Caco-2 (cell line): ENCODE measurements around the gene PROSER3. TPM values are rescaled to one million over a fixed set of nuclear protein-coding genes. Genes with fewer than 3 reads are reported as not detected.
A peak's percentile ranks its signal among the peaks of the same experiment; 100 is the strongest.

ENCODE experiments used
- BruUV-seq: library from RNA; stranded (reverse); fragments of 400-500 nt; replicated peaks from 2 replicates; lab custom pipeline; 2021; lab: Mats Ljungman, UMichigan
- CTCF ChIA-PET: fragments of 300-600 bp; sonication (Branson Sonifier 250); formaldehyde crosslinking; loops from one replicate; lab custom pipeline; 2022; ENCODE audit warnings: antibody characterized with exemption; lab: Charles Lee
- POLR2A ChIA-PET: fragments of 300-600 bp; sonication (Branson Sonifier 250); formaldehyde crosslinking; loops from one replicate; lab custom pipeline; 2022; ENCODE audit warnings: antibody characterized with exemption; lab: Charles Lee
- DNase-seq, 2 experiments: peaks; one replicate each; pipeline versions ENCODE4 v3.0.0 to v3.0.0-alpha.2; 2020 to 2022
- H3K27me3 ChIP-seq: replicated peaks from 2 replicates; pipeline ENCODE4 v1.6.0; 2011; ENCODE audit warnings: low read length; ENCODE audit not compliant: control insufficient read depth, insufficient read depth
- H3K36me3 ChIP-seq: 2 replicates; pipeline ENCODE4 v1.5.1; 2011; ENCODE audit warnings: low read length; ENCODE audit not compliant: control insufficient read depth, insufficient read depth
- H3K4me1 ChIP-seq: fragments of 250-450 bp; sonication (Bioruptor Pico); 2 replicates; pipeline ENCODE4 v1.5.1; 2020; ENCODE audit warnings: mild to moderate bottlenecking
- H3K4me3 ChIP-seq: 2 replicates; pipeline ENCODE4 v1.5.1; 2011; ENCODE audit warnings: low read depth, mild to moderate bottlenecking, control low read depth, low read length
- H3K9me3 ChIP-seq: fragments of 250-450 bp; sonication (Bioruptor Pico); 2 replicates; pipeline ENCODE4 v1.5.1; 2020; ENCODE audit warnings: mild to moderate bottlenecking, moderate library complexity
- H3K27ac Mint-ChIP-seq: one replicate; pipeline ENCODE4 v1.8.0; 2022; ENCODE audit warnings: mixed read lengths; ENCODE audit not compliant: unreplicated experiment
- H3K27me3 Mint-ChIP-seq: one replicate; pipeline ENCODE4 v1.8.0; 2022; ENCODE audit warnings: mixed read lengths; ENCODE audit not compliant: insufficient read depth, unreplicated experiment
- H3K36me3 Mint-ChIP-seq: one replicate; pipeline ENCODE4 v1.8.0; 2022; ENCODE audit warnings: mild to moderate bottlenecking, mixed read lengths; ENCODE audit not compliant: insufficient read depth, unreplicated experiment
- H3K4me1 Mint-ChIP-seq: one replicate; pipeline ENCODE4 v1.8.0; 2022; ENCODE audit warnings: low read depth, mixed read lengths; ENCODE audit not compliant: unreplicated experiment
- H3K4me3 Mint-ChIP-seq: one replicate; pipeline ENCODE4 v1.8.0; 2022; ENCODE audit warnings: mild to moderate bottlenecking, moderate library complexity, mixed read lengths; ENCODE audit not compliant: unreplicated experiment
- H3K9me3 Mint-ChIP-seq: one replicate; pipeline ENCODE4 v1.8.0; 2022; ENCODE audit warnings: mixed read lengths; ENCODE audit not compliant: unreplicated experiment
- intact Hi-C: fragments of 100-400 bp; cut with micrococcal nuclease; formaldehyde crosslinking; loops from one replicate; pipeline ENCODE4 v1.10.0; 2022; ENCODE audit not compliant: unreplicated experiment
- total RNA-seq: library from RNA; stranded (reverse); gene quantifications from 2 replicates; pipeline ENCODE4 v1.2.3, GENCODE V29; 2022
- TF ChIP-seq, protein P1 (sequence below), 2 experiments: fragments of 200-600 bp in 1 of 2; IDR thresholded peaks; 1 replicate in 1 of 2; 2 replicates in 1 of 2; pipeline versions ENCODE4 v1.5.1 to v1.8.0; 2011 to 2022; ENCODE audit warnings: antibody characterized with exemption in 1 of 2, control low read depth in 1 of 2, inconsistent platforms in 1 of 2, low read depth in 1 of 2, low read length in 1 of 2, mild to moderate bottlenecking in 1 of 2, moderate library complexity in 1 of 2; ENCODE audit not compliant: insufficient read depth in 1 of 2, severe bottlenecking in 1 of 2, unreplicated experiment in 1 of 2

Gene PROSER3
- total RNA-seq, 1 experiment from 2014 or later, result 34.6 TPM

DNA sequence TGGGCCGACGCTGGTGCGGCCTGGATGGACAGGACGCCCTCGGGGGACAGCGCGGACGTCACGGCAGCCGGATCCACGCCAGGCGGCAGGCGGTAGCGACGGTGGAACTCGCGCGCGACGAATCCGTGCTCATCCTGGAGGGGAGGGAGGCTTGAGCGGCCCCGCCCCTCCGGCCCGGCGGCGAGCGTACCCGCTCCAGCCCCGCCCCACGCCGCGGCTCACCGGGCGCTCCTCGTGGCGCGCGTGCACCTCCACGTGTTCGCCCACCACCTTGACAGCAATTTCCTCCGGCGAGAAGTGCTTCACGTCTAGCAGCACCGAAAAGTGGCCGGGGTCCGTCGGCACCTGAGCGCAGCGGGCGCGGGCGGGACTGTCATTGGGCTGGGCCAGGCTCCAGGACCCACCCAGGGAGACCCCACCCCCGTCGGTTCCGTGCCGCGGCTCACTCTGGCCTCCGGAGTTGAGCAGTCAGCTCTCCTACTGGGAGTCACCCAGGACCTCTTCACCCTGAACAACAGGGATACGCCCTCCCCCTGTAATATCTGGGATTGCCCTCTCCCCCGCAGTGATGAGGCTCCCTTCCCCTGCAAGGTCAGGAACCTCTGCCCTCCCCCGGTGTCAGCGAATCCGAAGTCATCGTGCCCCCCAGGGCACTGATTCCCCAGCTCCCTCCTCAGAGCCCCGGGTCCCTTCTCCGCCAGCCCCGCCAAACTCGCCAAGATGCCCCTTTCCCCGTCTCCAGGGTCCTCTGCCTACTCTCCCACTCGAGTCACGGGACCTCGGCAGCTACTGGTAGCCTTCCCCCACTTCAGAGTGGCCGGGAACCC lies 2.2 kb upstream of the PROSER3 start:
- DNase-seq, result no peak
- POLR2A ChIA-PET, result no interaction called here
- Histone ChIP-seq H3K4me1 (peaks cover 6% of the 10 kb centered on the region), H3K36me3 (no peaks in the 10 kb centered on the region), H3K27me3 (no peaks in the 10 kb centered on the region), H3K9me3 (no peaks in the 10 kb centered on the region), H3K4me3 (peak overlapping the region; percentile 27)
- TF ChIP-seq, protein P1, sequence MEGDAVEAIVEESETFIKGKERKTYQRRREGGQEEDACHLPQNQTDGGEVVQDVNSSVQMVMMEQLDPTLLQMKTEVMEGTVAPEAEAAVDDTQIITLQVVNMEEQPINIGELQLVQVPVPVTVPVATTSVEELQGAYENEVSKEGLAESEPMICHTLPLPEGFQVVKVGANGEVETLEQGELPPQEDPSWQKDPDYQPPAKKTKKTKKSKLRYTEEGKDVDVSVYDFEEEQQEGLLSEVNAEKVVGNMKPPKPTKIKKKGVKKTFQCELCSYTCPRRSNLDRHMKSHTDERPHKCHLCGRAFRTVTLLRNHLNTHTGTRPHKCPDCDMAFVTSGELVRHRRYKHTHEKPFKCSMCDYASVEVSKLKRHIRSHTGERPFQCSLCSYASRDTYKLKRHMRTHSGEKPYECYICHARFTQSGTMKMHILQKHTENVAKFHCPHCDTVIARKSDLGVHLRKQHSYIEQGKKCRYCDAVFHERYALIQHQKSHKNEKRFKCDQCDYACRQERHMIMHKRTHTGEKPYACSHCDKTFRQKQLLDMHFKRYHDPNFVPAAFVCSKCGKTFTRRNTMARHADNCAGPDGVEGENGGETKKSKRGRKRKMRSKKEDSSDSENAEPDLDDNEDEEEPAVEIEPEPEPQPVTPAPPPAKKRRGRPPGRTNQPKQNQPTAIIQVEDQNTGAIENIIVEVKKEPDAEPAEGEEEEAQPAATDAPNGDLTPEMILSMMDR (IDR thresholded peaks at IDR 0.05; ENCODE audit: insufficient read depth in 1 of 2, low read depth in 1 of 2, low read length in 1 of 2, severe bottlenecking in 1 of 2, unreplicated experiment in 1 of 2), result no peak
- Mint-ChIP-seq H3K27ac (no peak overlapping the region), H3K27me3 (no peaks in the 10 kb centered on the region), H3K4me3 (peak overlapping the region; percentile 64), H3K36me3 (peaks cover 25% of the 10 kb centered on the region), H3K9me3 (no peaks in the 10 kb centered on the region), H3K4me1 (peaks cover 6% of the 10 kb centered on the region)
- CTCF ChIA-PET, result no interaction called here
- no TSS peak for BruUV-seq
- intact Hi-C loops, result loop anchor here (2.0 to 5.0 kb wide), 2 partner anchors 108 to 299 kb away; partner anchors contain the start of genes COX6B1, THAP8 and WDR62

DNA sequence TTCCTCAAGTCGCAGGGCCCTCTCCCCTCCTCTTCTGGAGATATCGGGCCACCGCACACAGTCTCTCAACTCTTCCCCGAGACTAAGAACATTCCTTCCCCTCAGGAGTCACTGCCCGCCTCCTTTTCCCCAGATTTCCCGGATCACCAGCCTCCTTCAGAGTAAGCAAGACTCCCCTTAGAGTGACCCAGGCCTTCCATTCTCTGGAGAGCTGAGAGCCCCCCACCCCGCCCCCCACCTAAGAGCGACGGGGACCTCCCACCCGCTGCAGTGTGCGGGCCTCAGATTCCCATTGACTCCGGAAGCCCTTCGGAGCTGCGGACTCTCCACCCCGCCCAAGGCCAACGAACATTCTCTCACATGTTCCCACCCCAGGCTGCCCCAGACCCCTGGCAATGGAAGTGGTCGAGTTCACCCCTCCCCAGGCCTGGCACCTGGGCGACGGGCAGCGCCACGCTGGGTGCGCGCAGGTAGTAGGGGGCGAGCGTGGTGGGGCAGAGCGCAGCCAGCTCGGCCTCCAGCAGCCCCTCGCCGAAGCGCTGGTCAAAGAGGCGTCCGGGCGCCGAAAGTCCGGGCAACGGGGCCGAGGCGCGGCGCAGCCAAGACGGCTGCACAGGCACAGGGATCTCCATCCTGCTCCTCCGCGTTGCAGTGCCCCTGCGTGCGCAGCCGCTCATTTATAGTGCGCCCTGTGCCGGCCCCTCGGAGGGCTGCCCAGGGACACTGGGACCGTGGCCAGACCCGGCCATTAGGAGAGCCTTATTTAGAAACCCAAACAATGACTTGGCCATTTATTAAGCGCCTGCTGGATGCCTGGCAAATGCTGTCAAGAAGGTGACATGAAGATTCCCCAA lies 1.4 kb upstream of the PROSER3 start, which contains the start of gene HSPB6:
Gene HSPB6 (minus strand): TSS at position 653 of the 854 bp plus-strand sequence. CDS start 21 bp downstream, at position 632.
- H3K9me3 ChIP-seq, result no peaks in the 10 kb centered on the region
- peak within 1 kb of the TSS; percentile 88 for H3K4me3 Mint-ChIP-seq
- ChIA-PET CTCF (no interaction called here), POLR2A (interaction anchor here (0.7 to 1.0 kb wide), 3 partner anchors 8 to 48 kb away, joined by 3 to 14 read pairs (median 12); partner anchors contain the start of genes LIN37, PSENEN and U2AF1L4)
- TF ChIP-seq, protein P1 (IDR thresholded peaks at IDR 0.05; ENCODE audit: insufficient read depth in 1 of 2, low read depth in 1 of 2, low read length in 1 of 2, severe bottlenecking in 1 of 2, unreplicated experiment in 1 of 2), result no peak
- no peak for DNase-seq
- H3K4me1 Mint-ChIP-seq, result peaks cover 6% of the 10 kb centered on the region
- H3K27ac Mint-ChIP-seq, result peak within 1 kb of the TSS; percentile 92
- peak within 1 kb of the TSS; percentile 68 for H3K4me3 ChIP-seq
- intact Hi-C loops, result loop anchor here (2.0 to 5.0 kb wide), 2 partner anchors 109 to 298 kb away; partner anchors contain the start of genes COX6B1, THAP8 and WDR62
- no peaks in the 10 kb centered on the region for H3K27me3 Mint-ChIP-seq
- H3K36me3 Mint-ChIP-seq, result peaks cover 28% of the 10 kb centered on the region
- H3K4me1 ChIP-seq, result peaks cover 6% of the 10 kb centered on the region
- BruUV-seq, result no TSS peak
- H3K36me3 ChIP-seq, result no peaks in the 10 kb centered on the region
- no peaks in the 10 kb centered on the region for H3K9me3 Mint-ChIP-seq
- H3K27me3 ChIP-seq, result no peaks in the 10 kb centered on the region
